ENCODE results near the gene FXYD2. TPM values are rescaled to one million over a fixed set of nuclear protein-coding genes. Genes with fewer than 3 reads are reported as not detected.

The FXYD2 gene
- total and polyA plus RNA-seq, 9 of the 15 experiments (the other 6 are each of a cell fraction or from before 2014, with no cell fraction given), result not detected

DNA sequence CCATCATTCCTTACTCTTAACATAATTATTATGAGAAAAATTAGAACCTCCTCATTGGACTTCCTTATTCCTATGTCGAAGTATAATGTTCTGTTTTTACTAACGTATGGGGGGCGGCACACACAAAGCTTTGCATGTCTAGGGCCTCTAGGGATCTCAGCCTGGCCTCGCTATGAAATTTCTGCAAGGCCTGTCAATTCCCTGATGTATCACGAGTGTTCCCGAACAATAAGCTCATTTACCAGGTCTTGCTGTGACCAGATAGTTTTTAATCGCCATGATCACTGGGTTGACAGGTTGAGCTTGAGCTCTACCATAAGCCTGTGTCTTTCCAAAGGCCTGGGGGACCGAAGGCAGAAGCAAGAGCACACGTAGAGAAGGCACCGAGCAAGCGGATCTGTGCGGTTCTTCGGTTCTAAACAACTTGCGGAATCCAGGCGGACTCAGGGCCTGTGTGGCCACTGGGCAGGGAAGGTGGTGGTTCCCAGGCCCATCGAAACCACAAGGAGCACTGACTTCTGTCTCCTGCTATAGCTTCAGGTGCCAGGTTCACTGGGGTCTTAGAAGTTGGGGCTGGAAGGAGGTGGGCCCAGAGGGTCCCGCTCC lies 10.4 kb upstream of the FXYD2 start (continued):
- TF ChIP-seq EWSR1 (IDR thresholded peaks at IDR 0.05; ENCODE audit: borderline replicate concordance, low read depth, partially characterized antibody) (no peak), ZNF217 (CRISPR knock-in tag; IDR thresholded peaks at IDR 0.05) (no peak), RHOXF2B (CRISPR knock-in tag; conservative IDR thresholded peaks at IDR 0.05) (no peak), PHF21A (IDR thresholded peaks at IDR 0.05; ENCODE audit: borderline replicate concordance, low read depth) (no peak), RBBP5 (IDR thresholded peaks at IDR 0.05; ENCODE audit: borderline replicate concordance, insufficient read depth, low read length, poor library complexity, severe bottlenecking) (no peak)

DNA sequence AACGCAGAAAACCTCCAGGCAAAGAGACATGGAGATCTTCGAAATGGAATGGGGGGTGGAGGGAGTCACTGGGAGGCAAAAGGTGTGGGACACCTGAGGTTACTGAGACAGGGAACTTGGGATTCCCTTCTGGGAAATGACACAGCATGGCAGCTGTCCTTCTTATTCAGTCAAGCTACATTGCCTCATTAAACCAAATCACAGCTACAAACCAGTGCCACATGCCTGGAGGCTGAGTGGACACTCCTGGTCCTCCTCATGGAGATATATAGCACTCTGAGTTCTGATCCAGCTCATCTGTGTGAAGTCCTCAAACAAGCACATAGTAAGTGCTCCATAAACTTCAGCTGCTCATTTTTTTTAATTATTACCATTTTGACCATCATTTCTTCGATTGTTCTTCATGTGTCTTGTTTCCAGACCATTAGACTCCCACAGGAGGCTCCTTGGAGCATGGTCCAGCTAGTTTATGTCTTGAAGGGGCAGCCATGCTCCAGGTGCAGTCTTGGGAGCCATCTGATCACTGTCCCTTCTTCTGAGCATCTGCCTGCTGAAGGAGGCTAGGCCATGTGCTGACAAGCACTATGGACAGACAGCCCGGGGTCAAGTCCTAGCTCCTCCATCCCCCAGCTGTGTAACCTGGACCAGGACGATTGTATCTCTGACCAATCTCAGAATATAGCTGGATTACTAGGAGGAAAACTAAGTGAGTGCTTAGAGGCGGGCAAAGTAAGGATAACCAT lies 9.7 kb upstream of the FXYD2 start:
- 0 out of 2 replicates have a peak, but pooled peaks cover 4% of the 10 kb centered on the region for H4K20me1 ChIP-seq (replicated peaks; ENCODE audit: control insufficient read depth, insufficient read depth, low read length)
- ChIA-PET POLR2A (interaction anchor here (0.5 to 1.4 kb wide), 4 partner anchors 8 to 138 kb away, joined by 3 to 5 read pairs (median 3); no protein-coding TSS in a partner anchor), CTCF (ENCODE audit: low intra/inter-chr PET ratio) (no interaction called here)
- no peak overlapping the region for H3K4me3 ChIP-seq
- intact Hi-C loops (cut with micrococcal nuclease) (no loop called here), in situ Hi-C loops (cut with MboI) (no loop called here)
- TF ChIP-seq, protein P1, sequence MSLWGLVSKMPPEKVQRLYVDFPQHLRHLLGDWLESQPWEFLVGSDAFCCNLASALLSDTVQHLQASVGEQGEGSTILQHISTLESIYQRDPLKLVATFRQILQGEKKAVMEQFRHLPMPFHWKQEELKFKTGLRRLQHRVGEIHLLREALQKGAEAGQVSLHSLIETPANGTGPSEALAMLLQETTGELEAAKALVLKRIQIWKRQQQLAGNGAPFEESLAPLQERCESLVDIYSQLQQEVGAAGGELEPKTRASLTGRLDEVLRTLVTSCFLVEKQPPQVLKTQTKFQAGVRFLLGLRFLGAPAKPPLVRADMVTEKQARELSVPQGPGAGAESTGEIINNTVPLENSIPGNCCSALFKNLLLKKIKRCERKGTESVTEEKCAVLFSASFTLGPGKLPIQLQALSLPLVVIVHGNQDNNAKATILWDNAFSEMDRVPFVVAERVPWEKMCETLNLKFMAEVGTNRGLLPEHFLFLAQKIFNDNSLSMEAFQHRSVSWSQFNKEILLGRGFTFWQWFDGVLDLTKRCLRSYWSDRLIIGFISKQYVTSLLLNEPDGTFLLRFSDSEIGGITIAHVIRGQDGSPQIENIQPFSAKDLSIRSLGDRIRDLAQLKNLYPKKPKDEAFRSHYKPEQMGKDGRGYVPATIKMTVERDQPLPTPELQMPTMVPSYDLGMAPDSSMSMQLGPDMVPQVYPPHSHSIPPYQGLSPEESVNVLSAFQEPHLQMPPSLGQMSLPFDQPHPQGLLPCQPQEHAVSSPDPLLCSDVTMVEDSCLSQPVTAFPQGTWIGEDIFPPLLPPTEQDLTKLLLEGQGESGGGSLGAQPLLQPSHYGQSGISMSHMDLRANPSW (CRISPR knock-in tag; IDR thresholded peaks at IDR 0.05), result no peak
- TF ChIP-seq ZNF24 (IDR thresholded peaks at IDR 0.05) (no peak), STAT5A (IDR thresholded peaks at IDR 0.05; ENCODE audit: borderline replicate concordance, low read length) (no peak)
- TF ChIP-seq, protein P2, sequence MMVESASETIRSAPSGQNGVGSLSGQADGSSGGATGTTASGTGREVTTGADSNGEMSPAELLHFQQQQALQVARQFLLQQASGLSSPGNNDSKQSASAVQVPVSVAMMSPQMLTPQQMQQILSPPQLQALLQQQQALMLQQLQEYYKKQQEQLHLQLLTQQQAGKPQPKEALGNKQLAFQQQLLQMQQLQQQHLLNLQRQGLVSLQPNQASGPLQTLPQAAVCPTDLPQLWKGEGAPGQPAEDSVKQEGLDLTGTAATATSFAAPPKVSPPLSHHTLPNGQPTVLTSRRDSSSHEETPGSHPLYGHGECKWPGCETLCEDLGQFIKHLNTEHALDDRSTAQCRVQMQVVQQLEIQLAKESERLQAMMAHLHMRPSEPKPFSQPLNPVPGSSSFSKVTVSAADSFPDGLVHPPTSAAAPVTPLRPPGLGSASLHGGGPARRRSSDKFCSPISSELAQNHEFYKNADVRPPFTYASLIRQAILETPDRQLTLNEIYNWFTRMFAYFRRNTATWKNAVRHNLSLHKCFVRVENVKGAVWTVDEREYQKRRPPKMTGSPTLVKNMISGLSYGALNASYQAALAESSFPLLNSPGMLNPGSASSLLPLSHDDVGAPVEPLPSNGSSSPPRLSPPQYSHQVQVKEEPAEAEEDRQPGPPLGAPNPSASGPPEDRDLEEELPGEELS (CRISPR knock-in tag; IDR thresholded peaks at IDR 0.05; ENCODE audit: borderline replicate concordance), result no peak
- H2AFZ ChIP-seq (ENCODE audit: low read depth, low read length), result no peak overlapping the region
- peaks cover 40 to 95% of the 10 kb centered on the region in 2 experiments; a peak in 4 of 5 replicates for H3K27me3 ChIP-seq (ENCODE audit: control insufficient read depth in 2 of 2, insufficient read depth in 2 of 2, low read length in 2 of 2)
- H3K27ac ChIP-seq (ENCODE audit: extremely low read depth, low read depth, low read length), result no peak overlapping the region
- peaks cover 3% of the 10 kb centered on the region for H3K9me1 ChIP-seq (ENCODE audit: control insufficient read depth, insufficient read depth, low read length)
- no peaks in the 10 kb centered on the region for H3K79me2 ChIP-seq (ENCODE audit: control insufficient read depth, insufficient read depth, low read length)
- peaks cover 0 to 1% of the 10 kb centered on the region in 2 experiments; a peak in 1 of 5 replicates for H3K4me1 ChIP-seq (replicated peaks in 1 of 2; ENCODE audit: control insufficient read depth in 2 of 2, insufficient read depth in 2 of 2, low read length in 2 of 2)
- 0% methylated on average over 6 of the region's 6 CpGs for WGBS (ENCODE audit: insufficient coverage, low coverage, missing lambda C conversion rate)
- no peak overlapping the region for H3K4me2 ChIP-seq (ENCODE audit: insufficient read depth, low read length)
- DNase-seq (ENCODE audit: extremely low read depth in 1 of 4, low spot score in 3 of 4) (no peak), FAIRE-seq (no peak), ATAC-seq (no peak)
- no TSS peak for BruUV-seq (replicated peaks)
- no peaks in the 10 kb centered on the region for H3K36me3 ChIP-seq (ENCODE audit: control insufficient read depth, insufficient read depth, low read length)
- H3K9ac ChIP-seq (ENCODE audit: insufficient read depth in 1 of 2, low read depth in 2 of 2, low read length in 2 of 2), result no peak overlapping the region
- H3K9me3 ChIP-seq (replicated peaks; ENCODE audit: control insufficient read depth, insufficient read depth, low read depth, low read length), result no peaks in the 10 kb centered on the region
